ENCODE results near the gene RASAL2. TPM values are rescaled to one million over a fixed set of nuclear protein-coding genes. Genes with fewer than 3 reads are reported as not detected.

The RASAL2 gene
- total RNA-seq, 1 experiment from 2014 or later = 31.6 TPM

- no TSS peak for BruUV-seq (replicated peaks)
- CTCF ChIA-PET = no interaction called here
- ATAC-seq = no peak
- intact Hi-C loops (cut with micrococcal nuclease; ENCODE audit: unreplicated experiment) = no loop called here
- no peaks in the 10 kb centered on the region for H3K9me3 ChIP-seq (ENCODE audit: control insufficient read depth, insufficient read depth, low read depth, low read length)
- no peaks in the 10 kb centered on the region for H3K36me3 ChIP-seq (ENCODE audit: control insufficient read depth, insufficient read depth, low read length)
- POLR2A ChIA-PET = interaction anchor here (0.7 kb wide), 1 partner anchor 132 kb away, joined by 3 read pairs; no protein-coding TSS in a partner anchor
- H3K27ac ChIP-seq (ENCODE audit: low read length) = no peak overlapping the region
- in situ Hi-C loops (cut with HindIII; ENCODE audit: low pct_unique_long_range_greater_than_20kb, low sequenced_read_pairs) = no loop called here
- H3K27me3 ChIP-seq (ENCODE audit: control insufficient read depth, insufficient read depth, low read length) = no peaks in the 10 kb centered on the region
- no peak overlapping the region for H3K4me3 ChIP-seq (ENCODE audit: low read depth in 2 of 2, low read length in 2 of 2)
- DNase-seq (ENCODE audit: low read depth, low spot score) = no peak
- TF ChIP-seq SIN3A (IDR thresholded peaks at IDR 0.05; ENCODE audit: borderline replicate concordance, insufficient read depth, low read depth, low read length) = no peak
- TF ChIP-seq TCF7L2 (IDR thresholded peaks at IDR 0.05; ENCODE audit: low read depth, low read length) = no peak
- TF ChIP-seq POLR2AphosphoS5 (IDR thresholded peaks at IDR 0.05; ENCODE audit: low read depth, low read length) = no peak
- no peak for TF ChIP-seq CTCF (IDR thresholded peaks at IDR 0.05)
- TF ChIP-seq, protein P1, sequence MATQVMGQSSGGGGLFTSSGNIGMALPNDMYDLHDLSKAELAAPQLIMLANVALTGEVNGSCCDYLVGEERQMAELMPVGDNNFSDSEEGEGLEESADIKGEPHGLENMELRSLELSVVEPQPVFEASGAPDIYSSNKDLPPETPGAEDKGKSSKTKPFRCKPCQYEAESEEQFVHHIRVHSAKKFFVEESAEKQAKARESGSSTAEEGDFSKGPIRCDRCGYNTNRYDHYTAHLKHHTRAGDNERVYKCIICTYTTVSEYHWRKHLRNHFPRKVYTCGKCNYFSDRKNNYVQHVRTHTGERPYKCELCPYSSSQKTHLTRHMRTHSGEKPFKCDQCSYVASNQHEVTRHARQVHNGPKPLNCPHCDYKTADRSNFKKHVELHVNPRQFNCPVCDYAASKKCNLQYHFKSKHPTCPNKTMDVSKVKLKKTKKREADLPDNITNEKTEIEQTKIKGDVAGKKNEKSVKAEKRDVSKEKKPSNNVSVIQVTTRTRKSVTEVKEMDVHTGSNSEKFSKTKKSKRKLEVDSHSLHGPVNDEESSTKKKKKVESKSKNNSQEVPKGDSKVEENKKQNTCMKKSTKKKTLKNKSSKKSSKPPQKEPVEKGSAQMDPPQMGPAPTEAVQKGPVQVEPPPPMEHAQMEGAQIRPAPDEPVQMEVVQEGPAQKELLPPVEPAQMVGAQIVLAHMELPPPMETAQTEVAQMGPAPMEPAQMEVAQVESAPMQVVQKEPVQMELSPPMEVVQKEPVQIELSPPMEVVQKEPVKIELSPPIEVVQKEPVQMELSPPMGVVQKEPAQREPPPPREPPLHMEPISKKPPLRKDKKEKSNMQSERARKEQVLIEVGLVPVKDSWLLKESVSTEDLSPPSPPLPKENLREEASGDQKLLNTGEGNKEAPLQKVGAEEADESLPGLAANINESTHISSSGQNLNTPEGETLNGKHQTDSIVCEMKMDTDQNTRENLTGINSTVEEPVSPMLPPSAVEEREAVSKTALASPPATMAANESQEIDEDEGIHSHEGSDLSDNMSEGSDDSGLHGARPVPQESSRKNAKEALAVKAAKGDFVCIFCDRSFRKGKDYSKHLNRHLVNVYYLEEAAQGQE (IDR thresholded peaks at IDR 0.05; ENCODE audit: insufficient read depth in 1 of 2, low read depth in 2 of 2, low read length in 1 of 2) = no peak
- H3K4me1 ChIP-seq (ENCODE audit: control insufficient read depth, insufficient read depth, low read length) = no peaks in the 10 kb centered on the region
These were observed 16.0 kb upstream of the RASAL2 start for GRCh38 chr1:178077917-178078316.

DNA sequence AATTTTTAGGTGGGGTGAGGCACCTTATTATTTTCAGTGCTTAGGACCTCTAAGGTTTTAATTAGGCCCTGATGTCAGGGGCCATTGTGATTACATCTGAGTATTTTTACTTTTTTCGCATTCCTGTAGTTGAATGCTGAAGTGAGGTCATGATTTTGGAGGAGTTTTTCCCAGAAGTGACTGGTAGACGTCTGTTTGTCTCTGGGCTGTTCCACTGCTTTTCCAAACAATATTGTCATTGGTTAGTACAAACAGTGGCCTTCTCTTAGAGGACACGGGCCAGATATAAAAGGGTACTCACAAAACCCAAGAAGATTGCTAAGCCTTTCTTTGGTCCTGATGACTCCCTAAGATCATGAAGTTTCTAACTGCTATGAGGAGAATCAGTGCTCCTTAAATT is 7.6 kb upstream of the RASAL2 start:
- ChIA-PET POLR2A (no interaction called here), CTCF (no interaction called here)
- intact Hi-C loops (cut with micrococcal nuclease; ENCODE audit: unreplicated experiment) = no loop called here
- TF ChIP-seq TCF7L2 (IDR thresholded peaks at IDR 0.05; ENCODE audit: low read depth, low read length) (no peak), POLR2AphosphoS5 (IDR thresholded peaks at IDR 0.05; ENCODE audit: low read depth, low read length) (no peak), CTCF (IDR thresholded peaks at IDR 0.05) (no peak), SIN3A (IDR thresholded peaks at IDR 0.05; ENCODE audit: borderline replicate concordance, insufficient read depth, low read depth, low read length) (no peak)
- TF ChIP-seq, protein P1 (IDR thresholded peaks at IDR 0.05; ENCODE audit: insufficient read depth in 1 of 2, low read depth in 2 of 2, low read length in 1 of 2) = no peak
- in situ Hi-C loops (cut with HindIII; ENCODE audit: low pct_unique_long_range_greater_than_20kb, low sequenced_read_pairs) = no loop called here
- no peak for DNase-seq (ENCODE audit: low read depth, low spot score)
- Histone ChIP-seq H3K36me3 (ENCODE audit: control insufficient read depth, insufficient read depth, low read length) (no peaks in the 10 kb centered on the region), H3K27me3 (ENCODE audit: control insufficient read depth, insufficient read depth, low read length) (no peaks in the 10 kb centered on the region), H3K9me3 (ENCODE audit: control insufficient read depth, insufficient read depth, low read depth, low read length) (no peaks in the 10 kb centered on the region), H3K27ac (ENCODE audit: low read length) (no peak overlapping the region), H3K4me1 (ENCODE audit: control insufficient read depth, insufficient read depth, low read length) (no peaks in the 10 kb centered on the region), H3K4me3 (ENCODE audit: low read depth in 2 of 2, low read length in 2 of 2) (no peak overlapping the region)
- ATAC-seq = no peak
- no TSS peak for BruUV-seq (replicated peaks)
